CD4-positive, alpha-beta T cell treated with Interferon gamma for 1 hour (primary cell): ENCODE measurements around the gene SFRP5.

Source experiments
- DNase-seq: peaks from one replicate; pipeline ENCODE4 v3.0.0-alpha.2; 2020

SFRP5 gene

GRCh38 chr10:97771913-97772823 lies at the start of gene SFRP5:
Gene SFRP5, minus strand, starts transcription at chr10:97771999. Its CDS starts 166 bp downstream, at chr10:97771833.
- no peak for DNase-seq

- no peak for DNase-seq
Measured at GRCh38 chr10:97820096-97820704, 48.4 kb upstream of the SFRP5 start.

- DNase-seq, result no peak
Measured at GRCh38 chr10:97818572-97818971, 46.8 kb upstream of the SFRP5 start.

- DNase-seq, result no peak
Measured at GRCh38 chr10:97816609-97817008, 44.8 kb upstream of the SFRP5 start.

GRCh38 chr10:97814996-97815395 lies 43.2 kb upstream of the SFRP5 start:
- no peak for DNase-seq

- no peak for DNase-seq
Measured at GRCh38 chr10:97813311-97813710, 41.5 kb upstream of the SFRP5 start.

GRCh38 chr10:97812696-97813095 lies 40.9 kb upstream of the SFRP5 start:
- no peak for DNase-seq

GRCh38 chr10:97811958-97812357 lies 40.2 kb upstream of the SFRP5 start:
- DNase-seq, result no peak

- DNase-seq, result no peak
Measured at GRCh38 chr10:97810446-97810845, 38.6 kb upstream of the SFRP5 start.

GRCh38 chr10:97805949-97806348 lies 34.1 kb upstream of the SFRP5 start:
- DNase-seq, result no peak

- no peak for DNase-seq
Measured at GRCh38 chr10:97805096-97805884, 33.5 kb upstream of the SFRP5 start.

- no peak for DNase-seq
Measured at GRCh38 chr10:97801422-97801821, 29.6 kb upstream of the SFRP5 start.

- DNase-seq, result no peak
Measured at GRCh38 chr10:97800474-97800873, 28.7 kb upstream of the SFRP5 start.

GRCh38 chr10:97798958-97799610 lies 27.3 kb upstream of the SFRP5 start:
- no peak for DNase-seq

- DNase-seq, result peak; percentile 24
Measured at GRCh38 chr10:97796651-97797050, 24.9 kb upstream of the SFRP5 start.

- DNase-seq, result no peak
Measured at GRCh38 chr10:97795886-97796285, 24.1 kb upstream of the SFRP5 start.

- peak; percentile 49 for DNase-seq
Measured at GRCh38 chr10:97791824-97792721, 20.3 kb upstream of the SFRP5 start.

- no peak for DNase-seq
Measured at GRCh38 chr10:97789770-97790397, 18.1 kb upstream of the SFRP5 start.

GRCh38 chr10:97788552-97789442 lies 17.0 kb upstream of the SFRP5 start:
- DNase-seq, result no peak

GRCh38 chr10:97785731-97786130 lies 13.9 kb upstream of the SFRP5 start:
- no peak for DNase-seq
